ENCODE results near the gene FBXO46. TPM values are rescaled to one million over a fixed set of nuclear protein-coding genes. Genes with fewer than 3 reads are reported as not detected.

The FBXO46 gene
- total and polyA plus RNA-seq, 2 of the 13 experiments (the other 11 are each of a cell fraction or from before 2014, with no cell fraction given), result 6.2 to 6.4 TPM

GRCh38 chr19:45768984-45769782, 38.5 kb upstream of the FBXO46 start, which contains the start of gene SIX5 (continued):
- TF ChIP-seq NFKBIZ (CRISPR knock-in tag; IDR thresholded peaks at IDR 0.05) (0 out of 2 replicates have a peak, but pooled peaks have one; percentile 79), ZNF124 (CRISPR knock-in tag; IDR thresholded peaks at IDR 0.05) (no peak), PLRG1 (conservative IDR thresholded peaks at IDR 0.05) (no peak), HNF4A (CRISPR knock-in tag; IDR thresholded peaks at IDR 0.05) (peak; percentile 36; the same call in 1 of the 2 replicates), TAF15 (IDR thresholded peaks at IDR 0.05; ENCODE audit: low read depth, low read length, poor library complexity, severe bottlenecking) (peak; percentile 37), HHEX (CRISPR knock-in tag; IDR thresholded peaks at IDR 0.05) (no peak), SOX5 (CRISPR knock-in tag; IDR thresholded peaks at IDR 0.05; ENCODE audit: borderline replicate concordance) (peak; percentile 48; the same call in 1 of the 2 replicates), YEATS4 (CRISPR knock-in tag; IDR thresholded peaks at IDR 0.05; ENCODE audit: borderline replicate concordance) (peak; percentile 77; the same call in 1 of the 2 replicates), ZSCAN20 (CRISPR knock-in tag; IDR thresholded peaks at IDR 0.05; ENCODE audit: borderline replicate concordance) (no peak), XRCC5 (optimal IDR thresholded peaks at IDR 0.05; ENCODE audit: low read length) (peak; percentile 43), ZNF704 (CRISPR knock-in tag; IDR thresholded peaks at IDR 0.05; ENCODE audit: borderline replicate concordance) (peak; percentile 75; the same call in 1 of the 2 replicates), RBM22 (optimal IDR thresholded peaks at IDR 0.05; ENCODE audit: low read length) (no peak), ZNF768 (CRISPR knock-in tag; IDR thresholded peaks at IDR 0.05) (no peak), ZNF44 (CRISPR knock-in tag; IDR thresholded peaks at IDR 0.05) (no peak), ZMYM4 (CRISPR knock-in tag; IDR thresholded peaks at IDR 0.05) (peak; percentile 17; the same call in 1 of the 2 replicates), ZSCAN30 (CRISPR knock-in tag; IDR thresholded peaks at IDR 0.05) (no peak), TMF1 (CRISPR knock-in tag; IDR thresholded peaks at IDR 0.05; ENCODE audit: low read depth) (no peak), ZBTB38 (CRISPR knock-in tag; IDR thresholded peaks at IDR 0.05) (peak; percentile 44; the same call in 1 of the 2 replicates)
- TF ChIP-seq, protein P1, sequence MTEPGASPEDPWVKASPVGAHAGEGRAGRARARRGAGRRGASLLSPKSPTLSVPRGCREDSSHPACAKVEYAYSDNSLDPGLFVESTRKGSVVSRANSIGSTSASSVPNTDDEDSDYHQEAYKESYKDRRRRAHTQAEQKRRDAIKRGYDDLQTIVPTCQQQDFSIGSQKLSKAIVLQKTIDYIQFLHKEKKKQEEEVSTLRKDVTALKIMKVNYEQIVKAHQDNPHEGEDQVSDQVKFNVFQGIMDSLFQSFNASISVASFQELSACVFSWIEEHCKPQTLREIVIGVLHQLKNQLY (CRISPR knock-in tag; IDR thresholded peaks at IDR 0.05), result peak; percentile 61; the same call in 1 of the 2 replicates
- TF ChIP-seq, protein P2, sequence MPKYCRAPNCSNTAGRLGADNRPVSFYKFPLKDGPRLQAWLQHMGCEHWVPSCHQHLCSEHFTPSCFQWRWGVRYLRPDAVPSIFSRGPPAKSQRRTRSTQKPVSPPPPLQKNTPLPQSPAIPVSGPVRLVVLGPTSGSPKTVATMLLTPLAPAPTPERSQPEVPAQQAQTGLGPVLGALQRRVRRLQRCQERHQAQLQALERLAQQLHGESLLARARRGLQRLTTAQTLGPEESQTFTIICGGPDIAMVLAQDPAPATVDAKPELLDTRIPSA (CRISPR knock-in tag; IDR thresholded peaks at IDR 0.05; ENCODE audit: borderline replicate concordance), result no peak; the same call in 1 of the 2 replicates
- TF ChIP-seq, protein P3, sequence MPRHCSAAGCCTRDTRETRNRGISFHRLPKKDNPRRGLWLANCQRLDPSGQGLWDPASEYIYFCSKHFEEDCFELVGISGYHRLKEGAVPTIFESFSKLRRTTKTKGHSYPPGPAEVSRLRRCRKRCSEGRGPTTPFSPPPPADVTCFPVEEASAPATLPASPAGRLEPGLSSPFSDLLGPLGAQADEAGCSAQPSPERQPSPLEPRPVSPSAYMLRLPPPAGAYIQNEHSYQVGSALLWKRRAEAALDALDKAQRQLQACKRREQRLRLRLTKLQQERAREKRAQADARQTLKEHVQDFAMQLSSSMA (CRISPR knock-in tag; IDR thresholded peaks at IDR 0.05), result no peak; the same call in 1 of the 2 replicates
- TF ChIP-seq, protein P4, sequence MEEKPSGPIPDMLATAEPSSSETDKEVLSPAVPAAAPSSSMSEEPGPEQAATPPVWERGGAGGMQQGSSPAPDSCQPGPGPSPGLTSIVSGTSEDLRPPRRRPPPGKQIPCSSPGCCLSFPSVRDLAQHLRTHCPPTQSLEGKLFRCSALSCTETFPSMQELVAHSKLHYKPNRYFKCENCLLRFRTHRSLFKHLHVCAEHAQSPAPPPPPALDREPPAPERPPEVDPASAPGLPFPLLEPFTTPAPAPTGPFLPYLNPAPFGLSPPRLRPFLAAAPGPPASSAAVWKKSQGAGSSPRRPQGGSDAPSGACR (CRISPR knock-in tag; IDR thresholded peaks at IDR 0.05), result no peak
- TF ChIP-seq, protein P5, sequence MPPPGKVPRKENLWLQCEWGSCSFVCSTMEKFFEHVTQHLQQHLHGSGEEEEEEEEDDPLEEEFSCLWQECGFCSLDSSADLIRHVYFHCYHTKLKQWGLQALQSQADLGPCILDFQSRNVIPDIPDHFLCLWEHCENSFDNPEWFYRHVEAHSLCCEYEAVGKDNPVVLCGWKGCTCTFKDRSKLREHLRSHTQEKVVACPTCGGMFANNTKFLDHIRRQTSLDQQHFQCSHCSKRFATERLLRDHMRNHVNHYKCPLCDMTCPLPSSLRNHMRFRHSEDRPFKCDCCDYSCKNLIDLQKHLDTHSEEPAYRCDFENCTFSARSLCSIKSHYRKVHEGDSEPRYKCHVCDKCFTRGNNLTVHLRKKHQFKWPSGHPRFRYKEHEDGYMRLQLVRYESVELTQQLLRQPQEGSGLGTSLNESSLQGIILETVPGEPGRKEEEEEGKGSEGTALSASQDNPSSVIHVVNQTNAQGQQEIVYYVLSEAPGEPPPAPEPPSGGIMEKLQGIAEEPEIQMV (CRISPR knock-in tag; IDR thresholded peaks at IDR 0.05; ENCODE audit: low read depth), result no peak
